Subcutaneous abdominal adipose tissue (tissue), 5 donors: ENCODE results near the gene SHC3.

Experiments used
- H3K27ac ChIP-seq: one replicate; pipeline ENCODE4 v1.7.0; 2013; ENCODE audit warnings: low read depth, mild to moderate bottlenecking, inconsistent platforms, low read length, moderate library complexity
- H3K27me3 ChIP-seq, 5 donors: one replicate each; pipeline ENCODE4 v1.7.0; 2013; ENCODE audit warnings: low read length in 5 of 5, inconsistent platforms in 1 of 5; ENCODE audit not compliant: control insufficient read depth in 5 of 5, insufficient read depth in 4 of 5
- H3K36me3 ChIP-seq, 5 donors: one replicate each; pipeline ENCODE4 v1.7.0; 2013; ENCODE audit warnings: low read length in 5 of 5; ENCODE audit not compliant: control insufficient read depth in 5 of 5, insufficient read depth in 5 of 5
- H3K4me1 ChIP-seq, 5 donors: one replicate each; pipeline ENCODE4 v1.7.0; 2013; ENCODE audit warnings: low read length in 5 of 5, mild to moderate bottlenecking in 3 of 5, moderate library complexity in 1 of 5; ENCODE audit not compliant: control insufficient read depth in 5 of 5, insufficient read depth in 5 of 5
- H3K4me3 ChIP-seq, 5 donors: one replicate each; pipeline ENCODE4 v1.7.0; 2013; ENCODE audit warnings: low read length in 5 of 5, low read depth in 1 of 5
- H3K9ac ChIP-seq, 5 donors: one replicate each; pipeline ENCODE4 v1.7.0; 2013; ENCODE audit warnings: low read length in 5 of 5, mild to moderate bottlenecking in 4 of 5, moderate library complexity in 3 of 5
- H3K9me3 ChIP-seq, 5 donors: one replicate each; pipeline ENCODE4 v1.7.0; 2013; ENCODE audit warnings: low read length in 5 of 5; ENCODE audit not compliant: control insufficient read depth in 5 of 5
- donor health status: healthy.
- donor health status: healthy.
- donor health status: healthy.
- donor health status: healthy.
- donor health status: healthy.

Gene SHC3

DNA sequence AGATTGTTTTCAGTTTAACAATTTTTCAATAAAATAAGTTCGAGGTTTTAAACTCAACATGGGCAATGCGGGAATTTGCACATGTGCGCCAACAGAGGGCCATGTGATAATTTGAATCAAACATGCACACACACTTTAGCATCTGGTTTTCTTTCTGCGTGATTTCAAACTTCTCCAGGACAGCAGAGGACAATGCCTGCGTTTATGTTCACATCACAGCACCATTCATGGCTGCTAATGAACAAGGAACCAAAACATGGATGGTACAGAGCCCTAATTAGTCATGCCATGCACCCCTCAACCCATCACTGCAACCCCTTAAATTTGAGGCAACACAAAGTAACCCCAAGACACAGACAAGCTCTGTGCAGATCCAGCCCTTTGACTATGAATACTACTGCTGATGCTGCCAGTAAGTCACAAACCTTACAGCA is 2.8 kb downstream of the SHC3 start:
- Histone ChIP-seq H3K36me3 (no peaks in the 10 kb centered on the region), H3K27ac (no peak overlapping the region), H3K4me1 (peaks cover 14 to 42% (median 31%) of the 10 kb centered on the region in 5 donors), H3K9me3 (no peaks in the 10 kb centered on the region), H3K9ac (no peak overlapping the region), H3K27me3 (peaks cover 24 to 40% (median 33%) of the 10 kb centered on the region in 5 donors), H3K4me3 (no peak overlapping the region)

DNA sequence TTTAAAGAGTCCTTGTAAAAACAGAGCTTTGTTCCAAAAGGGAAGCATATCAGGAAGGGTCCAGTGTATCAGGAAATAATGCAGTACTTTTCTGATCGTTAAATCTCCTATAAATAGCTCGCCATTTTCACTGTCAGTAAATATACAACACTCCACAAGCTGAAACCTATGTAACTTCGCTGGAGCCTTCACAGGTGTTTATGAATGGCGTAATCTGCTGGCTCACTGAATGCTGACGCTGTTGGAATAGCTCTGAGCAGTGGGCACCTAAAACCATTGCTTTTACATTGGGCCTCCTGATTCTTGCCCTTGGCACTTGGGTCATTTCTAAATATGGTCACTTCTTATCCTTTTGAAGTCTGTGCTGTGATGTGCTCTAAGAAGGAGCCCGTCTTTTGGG is 4.3 kb downstream of the SHC3 start:
- no peak overlapping the region for H3K27ac ChIP-seq
- H3K9ac ChIP-seq, result no peak overlapping the region
- no peaks in the 10 kb centered on the region for H3K9me3 ChIP-seq
- H3K4me1 ChIP-seq, result peaks cover 4 to 28% (median 18%) of the 10 kb centered on the region in 5 donors
- H3K4me3 ChIP-seq, result no peak overlapping the region
- peaks cover 24 to 40% (median 33%) of the 10 kb centered on the region in 5 donors for H3K27me3 ChIP-seq
- H3K36me3 ChIP-seq, result no peaks in the 10 kb centered on the region

DNA sequence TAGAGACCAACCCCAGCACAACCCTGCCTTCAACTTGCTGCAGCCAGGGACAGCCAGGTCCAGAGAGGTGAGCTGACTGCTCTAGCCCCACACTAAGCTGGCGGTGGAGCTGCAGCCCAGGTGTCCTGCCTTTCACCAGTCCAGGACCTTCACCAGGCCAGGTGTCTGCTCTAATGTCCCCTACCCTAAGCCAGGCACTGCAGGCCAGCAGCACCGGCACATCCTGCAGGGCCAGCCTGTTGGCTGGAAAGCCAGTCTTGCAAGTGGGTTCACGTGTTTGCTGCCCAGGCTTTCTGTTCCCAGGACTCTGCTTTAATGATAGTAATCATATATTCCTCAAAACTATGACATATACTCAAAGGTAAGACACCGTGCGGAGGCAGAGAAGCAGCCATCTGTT is 5.5 kb downstream of the SHC3 start:
- H3K27me3 ChIP-seq, result peaks cover 16 to 30% (median 27%) of the 10 kb centered on the region in 5 donors
- no peaks in the 10 kb centered on the region for H3K9me3 ChIP-seq
- H3K4me3 ChIP-seq, result no peak overlapping the region
- H3K9ac ChIP-seq, result no peak overlapping the region
- H3K27ac ChIP-seq, result no peak overlapping the region
- peaks cover 4 to 18% (median 6%) of the 10 kb centered on the region in 5 donors for H3K4me1 ChIP-seq
- no peaks in the 10 kb centered on the region for H3K36me3 ChIP-seq

GRCh38 chr9:89172398-89172797 is 6.2 kb downstream of the SHC3 start:
- no peak overlapping the region for H3K27ac ChIP-seq
- peaks cover 13 to 26% (median 23%) of the 10 kb centered on the region in 5 donors for H3K27me3 ChIP-seq
- no peak overlapping the region for H3K4me3 ChIP-seq
- no peak overlapping the region for H3K9ac ChIP-seq
- H3K9me3 ChIP-seq, result no peaks in the 10 kb centered on the region
- no peaks in the 10 kb centered on the region for H3K36me3 ChIP-seq
- peaks cover 1 to 12% (median 2%) of the 10 kb centered on the region in 5 donors for H3K4me1 ChIP-seq

DNA sequence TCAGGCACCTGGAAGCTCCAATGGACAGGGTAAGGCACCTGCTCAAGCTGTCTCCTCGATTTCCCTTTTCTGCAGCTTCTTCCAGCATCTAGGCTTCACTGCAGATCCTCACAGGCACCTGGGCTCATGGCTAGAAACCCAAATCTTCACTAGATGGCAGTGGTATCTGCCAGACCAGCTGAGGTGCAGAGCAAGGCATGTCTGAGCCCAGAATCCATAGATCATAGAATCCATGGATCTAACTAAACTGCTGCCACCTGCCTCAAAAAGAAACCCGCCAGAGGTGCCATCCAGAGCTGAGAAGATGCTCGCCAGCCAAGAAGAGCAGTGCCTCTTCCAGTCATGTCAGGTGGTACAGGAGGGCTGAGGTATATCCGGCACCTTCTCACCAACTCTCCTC is 6.9 kb downstream of the SHC3 start:
- Histone ChIP-seq H3K9me3 (no peaks in the 10 kb centered on the region), H3K27ac (no peak overlapping the region), H3K4me3 (no peak overlapping the region), H3K27me3 (peaks cover 7 to 20% (median 17%) of the 10 kb centered on the region in 5 donors), H3K4me1 (peaks cover 0 to 6% (median 0%) of the 10 kb centered on the region in 5 donors), H3K9ac (no peak overlapping the region), H3K36me3 (no peaks in the 10 kb centered on the region)

DNA sequence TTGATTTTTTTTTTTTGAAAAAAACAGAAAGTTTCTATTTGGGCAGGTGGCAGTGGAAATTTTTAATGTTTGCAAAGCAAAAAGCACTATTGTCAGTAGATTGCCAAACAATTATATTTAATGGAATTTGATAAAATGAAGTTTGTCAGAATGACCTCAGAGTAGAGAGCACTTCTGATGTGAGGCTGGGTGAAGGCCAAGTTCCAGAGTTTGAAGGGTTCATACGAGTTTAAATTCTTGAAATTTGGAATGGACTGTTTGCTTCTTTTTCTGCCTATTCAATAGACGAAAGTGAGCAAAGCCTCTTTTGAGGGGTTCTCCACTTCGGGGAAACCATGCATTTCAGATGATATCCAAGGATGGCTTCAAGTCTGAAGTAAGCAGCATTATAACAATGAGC is 7.4 kb downstream of the SHC3 start:
- H3K27me3 ChIP-seq, result peaks cover 7 to 19% (median 16%) of the 10 kb centered on the region in 5 donors
- H3K27ac ChIP-seq, result no peak overlapping the region
- H3K9me3 ChIP-seq, result no peaks in the 10 kb centered on the region
- H3K9ac ChIP-seq, result no peak overlapping the region
- peaks cover 0 to 6% (median 0%) of the 10 kb centered on the region in 5 donors for H3K4me1 ChIP-seq
- no peaks in the 10 kb centered on the region for H3K36me3 ChIP-seq
- H3K4me3 ChIP-seq, result no peak overlapping the region

DNA sequence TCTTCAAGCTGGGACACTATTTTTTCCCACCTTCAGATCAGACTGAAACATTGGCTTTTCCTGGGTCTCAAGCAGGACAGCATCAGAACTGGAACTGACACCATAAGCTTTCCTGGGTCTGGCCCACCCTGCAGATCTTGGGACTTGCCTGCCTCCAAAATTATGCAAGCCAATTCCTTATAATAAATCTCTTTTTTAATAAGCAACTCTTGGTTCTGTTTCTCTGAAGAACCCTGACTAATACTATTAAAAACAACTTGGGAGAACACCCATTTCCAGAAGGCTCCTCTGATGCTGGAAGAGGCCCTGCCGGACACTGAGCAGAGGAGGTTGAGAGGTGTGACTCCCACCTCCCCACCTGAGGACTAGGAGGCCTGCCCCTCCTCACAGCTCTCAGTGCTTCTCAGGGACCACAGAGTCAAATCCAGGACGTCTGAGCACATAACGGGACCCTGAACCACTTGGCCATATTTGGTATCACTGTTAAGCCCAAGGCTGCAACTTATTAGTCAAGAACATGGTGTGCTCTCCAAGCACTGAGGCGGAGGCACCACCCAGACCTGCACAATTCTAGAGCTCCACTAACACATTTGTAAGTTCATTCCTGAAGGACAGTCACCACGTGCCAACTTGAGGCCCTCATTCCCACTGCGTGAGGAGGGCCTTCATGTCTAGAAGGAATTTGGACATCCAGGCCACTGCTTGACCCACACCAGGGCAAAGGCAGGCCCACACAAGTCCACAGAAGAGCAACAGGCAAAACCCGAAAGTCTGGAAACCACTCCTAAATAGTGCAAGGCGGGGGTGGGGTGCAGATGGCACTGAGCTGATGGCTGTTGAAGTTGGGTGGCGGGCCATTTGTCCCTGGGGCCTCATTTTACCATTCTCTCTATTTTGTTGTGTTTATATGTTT is 9.5 kb downstream of the SHC3 start:
- Histone ChIP-seq H3K27me3 (peaks cover 0 to 9% (median 6%) of the 10 kb centered on the region in 5 donors), H3K36me3 (no peaks in the 10 kb centered on the region), H3K4me3 (no peak overlapping the region), H3K9ac (no peak overlapping the region), H3K4me1 (peaks cover 0 to 6% (median 0%) of the 10 kb centered on the region in 5 donors), H3K27ac (no peak overlapping the region), H3K9me3 (peaks cover 0 to under 1% (median 0%) of the 10 kb centered on the region in 5 donors)

DNA sequence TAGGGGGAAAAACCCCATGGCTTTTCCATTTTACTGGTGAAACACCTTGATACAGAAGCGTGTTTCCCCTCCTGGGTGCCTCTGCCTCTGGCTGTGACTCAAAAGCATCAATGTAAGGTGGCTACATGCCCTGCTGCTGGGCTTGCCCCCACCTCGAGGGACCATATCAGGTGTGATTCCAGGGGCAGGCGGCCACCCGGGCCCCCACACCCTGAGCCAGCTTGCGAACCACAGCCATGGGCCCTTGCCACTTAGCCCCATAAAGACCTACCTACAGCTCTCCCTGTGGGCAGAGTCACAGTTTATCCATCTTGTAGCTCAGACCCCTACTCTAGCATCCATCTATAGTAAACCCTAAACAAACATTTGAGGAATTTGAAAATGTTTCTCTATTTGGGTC is 10.8 kb downstream of the SHC3 start:
- Histone ChIP-seq H3K27me3 (peaks cover 0 to 6% (median 2%) of the 10 kb centered on the region in 5 donors), H3K4me3 (no peak overlapping the region), H3K27ac (no peak overlapping the region), H3K9me3 (peaks cover 0 to 6% (median 0%) of the 10 kb centered on the region in 5 donors), H3K36me3 (no peaks in the 10 kb centered on the region), H3K9ac (no peak overlapping the region), H3K4me1 (peaks cover 0 to 6% (median 0%) of the 10 kb centered on the region in 5 donors)

- no peaks in the 10 kb centered on the region for H3K36me3 ChIP-seq
- peaks cover 0 to 6% (median 0%) of the 10 kb centered on the region in 5 donors for H3K4me1 ChIP-seq
- no peaks in the 10 kb centered on the region for H3K27me3 ChIP-seq
- no peak overlapping the region for H3K27ac ChIP-seq
- peaks cover 0 to 6% (median 0%) of the 10 kb centered on the region in 5 donors for H3K9me3 ChIP-seq
- H3K9ac ChIP-seq, result no peak overlapping the region
- no peak overlapping the region for H3K4me3 ChIP-seq
These were observed 11.8 kb downstream of the SHC3 start for GRCh38 chr9:89166852-89167251.

- H3K9ac ChIP-seq, result no peak overlapping the region
- no peaks in the 10 kb centered on the region for H3K4me1 ChIP-seq
- no peaks in the 10 kb centered on the region for H3K36me3 ChIP-seq
- H3K9me3 ChIP-seq, result peaks cover 0 to 6% (median 0%) of the 10 kb centered on the region in 5 donors
- H3K27ac ChIP-seq, result no peak overlapping the region
- no peaks in the 10 kb centered on the region for H3K27me3 ChIP-seq
- H3K4me3 ChIP-seq, result no peak overlapping the region
These were observed 12.7 kb downstream of the SHC3 start for GRCh38 chr9:89165880-89166279.
